Uterus (tissue), 2 donors: ENCODE data around the gene TPM2.

ENCODE experiments used
- POLR2A ChIP-seq, 2 donors: fragments of 450-650 bp; IDR thresholded peaks; one replicate each; pipeline ENCODE4 v1.6.1; 2016; ENCODE audit warnings: antibody characterized with exemption in 2 of 2, mild to moderate bottlenecking in 1 of 2, moderate library complexity in 1 of 2
- TF ChIP-seq, protein P1 (sequence below), 4 experiments: fragments of 200-600 bp in 2 of 4; fragments of 450-650 bp in 2 of 4; sonication (generic) in 2 of 4; IDR thresholded peaks; one replicate each; pipeline ENCODE4 v1.5.1; 2016 to 2019; ENCODE audit warnings: antibody characterized with exemption in 4 of 4, mild to moderate bottlenecking in 2 of 4, moderate library complexity in 1 of 4

DNA sequence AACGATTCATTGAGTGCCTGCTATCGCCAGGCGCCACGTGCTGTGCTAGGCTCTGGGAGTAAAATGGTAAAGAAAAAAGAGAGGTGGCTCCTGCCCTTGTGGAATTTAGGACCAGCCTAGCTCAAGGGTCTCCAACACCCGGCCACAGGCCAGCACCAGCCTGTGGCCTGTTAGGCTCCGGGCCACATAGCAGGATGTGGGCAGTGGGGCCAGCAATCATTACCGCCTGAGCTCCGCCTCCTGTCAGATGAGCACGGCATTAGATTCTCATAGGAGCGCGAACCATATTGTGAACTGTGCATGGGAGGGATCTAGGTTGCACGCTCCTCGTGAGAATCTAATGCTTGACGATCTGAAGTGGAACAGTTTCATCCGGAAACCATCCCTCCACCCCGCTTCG is 33.4 kb downstream of the TPM2 start:
- TF ChIP-seq POLR2A (IDR thresholded peaks at IDR 0.05) = no peak
- TF ChIP-seq, protein P1, sequence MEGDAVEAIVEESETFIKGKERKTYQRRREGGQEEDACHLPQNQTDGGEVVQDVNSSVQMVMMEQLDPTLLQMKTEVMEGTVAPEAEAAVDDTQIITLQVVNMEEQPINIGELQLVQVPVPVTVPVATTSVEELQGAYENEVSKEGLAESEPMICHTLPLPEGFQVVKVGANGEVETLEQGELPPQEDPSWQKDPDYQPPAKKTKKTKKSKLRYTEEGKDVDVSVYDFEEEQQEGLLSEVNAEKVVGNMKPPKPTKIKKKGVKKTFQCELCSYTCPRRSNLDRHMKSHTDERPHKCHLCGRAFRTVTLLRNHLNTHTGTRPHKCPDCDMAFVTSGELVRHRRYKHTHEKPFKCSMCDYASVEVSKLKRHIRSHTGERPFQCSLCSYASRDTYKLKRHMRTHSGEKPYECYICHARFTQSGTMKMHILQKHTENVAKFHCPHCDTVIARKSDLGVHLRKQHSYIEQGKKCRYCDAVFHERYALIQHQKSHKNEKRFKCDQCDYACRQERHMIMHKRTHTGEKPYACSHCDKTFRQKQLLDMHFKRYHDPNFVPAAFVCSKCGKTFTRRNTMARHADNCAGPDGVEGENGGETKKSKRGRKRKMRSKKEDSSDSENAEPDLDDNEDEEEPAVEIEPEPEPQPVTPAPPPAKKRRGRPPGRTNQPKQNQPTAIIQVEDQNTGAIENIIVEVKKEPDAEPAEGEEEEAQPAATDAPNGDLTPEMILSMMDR (IDR thresholded peaks at IDR 0.05) = no peak
